Neural progenitor cell (in vitro differentiated cells): ENCODE data around the gene HEPH. TPM values are rescaled to one million over a fixed set of nuclear protein-coding genes. Genes with fewer than 3 reads are reported as not detected.
A peak's percentile ranks its signal among the peaks of the same experiment; 100 is the strongest.

Source experiments
- DNase-seq: peaks from one replicate; pipeline ENCODE4 v3.0.0-alpha.2; 2016; ENCODE audit warnings: low spot score
- H2AFZ ChIP-seq: fragments of 200-600 bp; sonication (generic); replicated peaks from 2 replicates; pipeline ENCODE4 v1.6.1; 2016; ENCODE audit warnings: antibody characterized with exemption
- H3F3A ChIP-seq: fragments of 200-600 bp; sonication (generic); 2 replicates; pipeline ENCODE4 v1.6.1; 2016; ENCODE audit warnings: antibody characterized with exemption, low read depth
- H3K27ac ChIP-seq: fragments of 200-600 bp; sonication (generic); 2 replicates; pipeline ENCODE4 v1.5.1; 2016; ENCODE audit warnings: mild to moderate bottlenecking
- H3K27me3 ChIP-seq: fragments of 200-600 bp; sonication (generic); 2 replicates; pipeline ENCODE4 v1.6.1; 2016; ENCODE audit warnings: mild to moderate bottlenecking, moderate library complexity
- H3K36me3 ChIP-seq: fragments of 200-600 bp; sonication (generic); 2 replicates; pipeline ENCODE4 v1.5.1; 2016
- H3K4me1 ChIP-seq: fragments of 200-600 bp; sonication (generic); 2 replicates; pipeline ENCODE4 v1.6.1; 2016; ENCODE audit warnings: mixed run types
- H3K4me2 ChIP-seq: fragments of 200-600 bp; sonication (generic); 2 replicates; pipeline ENCODE4 v1.6.1; 2016
- H3K4me3 ChIP-seq: fragments of 200-600 bp; sonication (generic); 2 replicates; pipeline ENCODE4 v1.5.1; 2016
- H3K79me2 ChIP-seq: fragments of 200-600 bp; sonication (generic); 2 replicates; pipeline ENCODE4 v1.6.1; 2016; ENCODE audit warnings: low read depth
- H3K9ac ChIP-seq: fragments of 200-600 bp; sonication (generic); 2 replicates; pipeline ENCODE4 v1.6.1; 2016
- H3K9me3 ChIP-seq: fragments of 200-600 bp; sonication (generic); 2 replicates; pipeline ENCODE4 v1.5.1; 2016; ENCODE audit warnings: low read depth
- H4K20me1 ChIP-seq: fragments of 200-600 bp; sonication (generic); 2 replicates; pipeline ENCODE4 v1.6.1; 2016; ENCODE audit warnings: low read depth
- H3K27ac Mint-ChIP-seq: 3 replicates; pipeline ENCODE4 v1.8.0; 2021; ENCODE audit warnings: mixed read lengths
- H3K27me3 Mint-ChIP-seq: 2 replicates; pipeline ENCODE4 v1.8.0; 2022; ENCODE audit warnings: low read depth, mild to moderate bottlenecking, inconsistent platforms, moderate library complexity, mixed read lengths; ENCODE audit not compliant: insufficient read depth
- H3K36me3 Mint-ChIP-seq: 3 replicates; pipeline ENCODE4 v1.8.0; 2021; ENCODE audit warnings: mixed read lengths
- H3K4me1 Mint-ChIP-seq: 3 replicates; pipeline ENCODE4 v1.8.0; 2021; ENCODE audit warnings: mixed read lengths
- H3K4me3 Mint-ChIP-seq: 3 replicates; pipeline ENCODE4 v1.8.0; 2021; ENCODE audit warnings: mild to moderate bottlenecking, moderate library complexity, mixed read lengths
- H3K9me3 Mint-ChIP-seq: 3 replicates; pipeline ENCODE4 v1.8.0; 2020; ENCODE audit warnings: mixed read lengths
- EZH2 ChIP-seq: fragments of 200-600 bp; sonication (generic); IDR thresholded peaks from 2 replicates; pipeline ENCODE4 v1.6.1; 2017; ENCODE audit warnings: antibody characterized with exemption, mild to moderate bottlenecking, moderate library complexity
- EZH2phosphoT487 ChIP-seq: fragments of 200-600 bp; sonication (generic); IDR thresholded peaks from 2 replicates; pipeline ENCODE4 v1.6.1; 2017; ENCODE audit warnings: antibody characterized with exemption
- total RNA-seq: library from RNA; depleted of rRNA; stranded (reverse); fragments of >200 nt; gene quantifications from 2 replicates; pipeline ENCODE4 v1.2.3, GENCODE V29; 2015; ENCODE audit warnings: low replicate concordance
- TF ChIP-seq, protein P1 (sequence below): fragments of 200-600 bp; sonication (generic); IDR thresholded peaks from 2 replicates; pipeline ENCODE4 v1.5.1; 2017; ENCODE audit warnings: antibody characterized with exemption, mild to moderate bottlenecking

Gene HEPH
- total RNA-seq, 1 donor from 2014 or later = 112 TPM

DNA sequence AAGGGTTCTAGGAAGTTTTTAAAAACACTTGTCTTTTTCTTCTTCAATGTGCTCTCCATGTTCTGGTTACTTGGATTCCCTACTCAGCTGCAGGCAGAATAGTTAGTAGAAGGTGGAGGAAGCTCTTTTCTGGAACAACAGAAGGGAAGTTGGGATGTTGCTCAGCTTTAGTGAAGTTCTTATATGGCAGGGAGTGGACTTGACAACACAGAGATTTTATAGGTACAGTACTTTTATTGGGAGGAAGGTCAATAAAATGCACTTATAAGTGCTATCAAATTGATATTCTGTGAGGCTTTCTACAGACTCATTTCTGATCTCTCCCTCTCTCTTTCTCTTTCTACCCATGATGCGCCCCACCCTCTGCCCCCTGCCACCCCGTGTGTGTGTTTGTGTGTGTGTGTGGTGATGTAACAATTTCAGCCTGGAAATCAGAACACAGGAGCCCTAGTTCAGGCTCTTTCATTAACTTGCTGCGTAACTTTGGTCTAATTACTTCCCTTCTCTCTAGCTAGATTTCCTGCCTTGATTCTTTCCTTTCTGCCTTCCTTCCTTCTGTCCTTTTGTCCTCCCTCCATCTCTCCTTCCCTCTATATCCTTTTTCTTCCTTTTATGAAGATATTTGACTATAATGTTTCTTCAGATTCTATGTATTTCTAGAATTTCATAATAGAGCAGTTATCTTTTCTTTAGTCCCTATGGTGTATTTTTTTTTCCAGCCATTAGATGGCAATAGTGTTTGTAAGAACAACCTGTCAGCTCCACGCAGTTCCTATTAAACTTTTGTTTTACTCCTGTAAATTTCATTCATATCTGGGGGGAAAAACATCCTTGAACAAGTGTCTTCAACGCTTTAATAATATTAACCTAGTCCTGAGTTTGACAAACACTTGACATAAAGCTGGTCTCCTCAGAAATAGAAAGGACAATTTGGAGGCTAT, 37.1 kb downstream of the HEPH start:
- no peaks in the 10 kb centered on the region for H3K4me1 ChIP-seq
- H3K9me3 ChIP-seq = no peaks in the 10 kb centered on the region
- H3K27me3 ChIP-seq = no peaks in the 10 kb centered on the region
- H3K79me2 ChIP-seq = no peaks in the 10 kb centered on the region
- Mint-ChIP-seq H3K27ac (no peak overlapping the region), H3K27me3 (no peaks in the 10 kb centered on the region), H3K9me3 (no peaks in the 10 kb centered on the region), H3K4me1 (no peaks in the 10 kb centered on the region), H3K36me3 (no peaks in the 10 kb centered on the region), H3K4me3 (no peak overlapping the region)
- no peak overlapping the region for H3K27ac ChIP-seq
- TF ChIP-seq, protein P1, sequence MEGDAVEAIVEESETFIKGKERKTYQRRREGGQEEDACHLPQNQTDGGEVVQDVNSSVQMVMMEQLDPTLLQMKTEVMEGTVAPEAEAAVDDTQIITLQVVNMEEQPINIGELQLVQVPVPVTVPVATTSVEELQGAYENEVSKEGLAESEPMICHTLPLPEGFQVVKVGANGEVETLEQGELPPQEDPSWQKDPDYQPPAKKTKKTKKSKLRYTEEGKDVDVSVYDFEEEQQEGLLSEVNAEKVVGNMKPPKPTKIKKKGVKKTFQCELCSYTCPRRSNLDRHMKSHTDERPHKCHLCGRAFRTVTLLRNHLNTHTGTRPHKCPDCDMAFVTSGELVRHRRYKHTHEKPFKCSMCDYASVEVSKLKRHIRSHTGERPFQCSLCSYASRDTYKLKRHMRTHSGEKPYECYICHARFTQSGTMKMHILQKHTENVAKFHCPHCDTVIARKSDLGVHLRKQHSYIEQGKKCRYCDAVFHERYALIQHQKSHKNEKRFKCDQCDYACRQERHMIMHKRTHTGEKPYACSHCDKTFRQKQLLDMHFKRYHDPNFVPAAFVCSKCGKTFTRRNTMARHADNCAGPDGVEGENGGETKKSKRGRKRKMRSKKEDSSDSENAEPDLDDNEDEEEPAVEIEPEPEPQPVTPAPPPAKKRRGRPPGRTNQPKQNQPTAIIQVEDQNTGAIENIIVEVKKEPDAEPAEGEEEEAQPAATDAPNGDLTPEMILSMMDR = peak; percentile 44
- TF ChIP-seq EZH2phosphoT487 = no peak
- H3K36me3 ChIP-seq = peaks cover 5% of the 10 kb centered on the region
- H3F3A ChIP-seq = no peaks in the 10 kb centered on the region
- H4K20me1 ChIP-seq = no peaks in the 10 kb centered on the region
- no peak overlapping the region for H3K4me3 ChIP-seq
- H3K4me2 ChIP-seq = no peak overlapping the region
- no peak overlapping the region for H2AFZ ChIP-seq
- no peak overlapping the region for H3K9ac ChIP-seq
- DNase-seq = no peak

DNA sequence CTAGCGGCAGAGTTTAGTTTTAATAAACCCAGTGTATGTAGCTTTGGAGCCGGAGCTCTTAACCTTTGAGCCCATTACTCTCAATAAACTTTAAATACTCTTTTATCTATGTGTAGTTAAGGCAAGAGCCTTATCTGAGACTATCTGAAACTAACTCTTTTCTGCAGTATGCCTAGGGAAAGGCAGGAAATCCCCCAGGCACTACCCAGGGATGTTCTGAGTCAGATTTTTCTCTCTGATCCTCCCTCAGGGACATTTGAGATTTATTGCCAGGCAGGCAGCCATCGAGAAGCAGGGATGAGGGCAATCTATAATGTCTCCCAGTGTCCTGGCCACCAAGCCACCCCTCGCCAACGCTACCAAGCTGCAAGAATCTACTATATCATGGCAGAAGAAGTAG, 39.1 kb downstream of the HEPH start:
- Mint-ChIP-seq H3K4me1 (no peaks in the 10 kb centered on the region), H3K9me3 (no peaks in the 10 kb centered on the region), H3K27ac (no peak overlapping the region), H3K4me3 (no peak overlapping the region), H3K27me3 (no peaks in the 10 kb centered on the region), H3K36me3 (no peaks in the 10 kb centered on the region)
- Histone ChIP-seq H3K79me2 (no peaks in the 10 kb centered on the region), H4K20me1 (no peaks in the 10 kb centered on the region), H3F3A (no peaks in the 10 kb centered on the region), H3K4me3 (no peak overlapping the region), H3K9ac (no peak overlapping the region), H3K4me2 (no peak overlapping the region), H3K9me3 (no peaks in the 10 kb centered on the region), H3K4me1 (no peaks in the 10 kb centered on the region), H3K36me3 (peaks cover 3% of the 10 kb centered on the region), H3K27me3 (no peaks in the 10 kb centered on the region), H2AFZ (no peak overlapping the region), H3K27ac (no peak overlapping the region)
- no peak for DNase-seq
- TF ChIP-seq, protein P1 = no peak
- no peak for TF ChIP-seq EZH2

DNA sequence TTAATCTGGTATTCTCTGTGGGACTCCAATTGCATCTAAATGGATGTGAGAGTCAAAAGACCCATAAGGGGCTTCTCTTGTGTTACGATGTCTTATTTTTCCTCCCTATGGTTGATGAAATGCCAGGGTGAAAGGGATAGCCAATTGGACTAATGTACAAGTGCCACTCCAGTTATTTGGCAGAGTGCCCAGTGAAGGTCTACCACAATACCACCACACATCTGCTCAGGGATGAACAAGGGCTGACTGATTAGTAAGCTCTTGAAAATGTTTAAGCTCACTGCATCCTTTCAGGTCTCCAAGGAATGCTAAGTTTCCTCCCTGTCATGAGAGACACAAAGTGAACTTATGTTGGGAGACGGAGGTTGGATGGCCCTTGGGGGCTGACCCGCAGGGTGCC, 57.8 kb downstream of the HEPH start:
- Histone ChIP-seq H3K4me3 (no peak overlapping the region), H3K36me3 (no peaks in the 10 kb centered on the region), H3K9ac (no peak overlapping the region), H3K4me1 (no peaks in the 10 kb centered on the region), H3K27me3 (no peaks in the 10 kb centered on the region), H3F3A (no peaks in the 10 kb centered on the region), H2AFZ (no peak overlapping the region), H3K9me3 (no peaks in the 10 kb centered on the region), H3K79me2 (no peaks in the 10 kb centered on the region), H4K20me1 (no peaks in the 10 kb centered on the region), H3K4me2 (no peak overlapping the region), H3K27ac (no peak overlapping the region)
- Mint-ChIP-seq H3K27ac (no peak overlapping the region), H3K4me3 (no peak overlapping the region), H3K36me3 (peaks cover 10% of the 10 kb centered on the region), H3K9me3 (peaks cover 15% of the 10 kb centered on the region), H3K27me3 (no peaks in the 10 kb centered on the region), H3K4me1 (no peaks in the 10 kb centered on the region)
- TF ChIP-seq EZH2 (no peak), EZH2phosphoT487 (no peak)
- TF ChIP-seq, protein P1 = no peak
- DNase-seq = no peak
